ENCODE data around the gene PTK6. TPM values are rescaled to one million over a fixed set of nuclear protein-coding genes. Genes with fewer than 3 reads are reported as not detected.
"Not testable (repeated sequence)": the region's sequence is repeated elsewhere in the genome, so short reads cannot be mapped to it uniquely, and the experiment has no call there.

Gene PTK6
- total RNA-seq, 1 donor from 2014 or later: 0.13 TPM

- no peak for ATAC-seq (ENCODE audit: poor library complexity)
- DNase-seq: no peak
- intact Hi-C loops (cut with DNase I): no loop called here
These were observed 23.9 kb upstream of the PTK6 start for GRCh38 chr20:63560856-63561609.

GRCh38 chr20:63560333-63560805, 23.2 kb upstream of the PTK6 start:
- ATAC-seq (ENCODE audit: poor library complexity) (no peak), DNase-seq (no peak)
- intact Hi-C loops (cut with DNase I): no loop called here

- ATAC-seq (ENCODE audit: poor library complexity); intact Hi-C loops (cut with DNase I); DNase-seq: not testable (repeated sequence)
These were observed 22.5 kb upstream of the PTK6 start for GRCh38 chr20:63559485-63560332.

- ATAC-seq (ENCODE audit: poor library complexity): no peak
- no peak for DNase-seq
- intact Hi-C loops (cut with DNase I): no loop called here
These were observed 21.8 kb upstream of the PTK6 start for GRCh38 chr20:63558804-63559484.

- intact Hi-C loops (cut with DNase I): no loop called here
- DNase-seq: no peak
- no peak for ATAC-seq (ENCODE audit: poor library complexity)
These were observed 20.3 kb upstream of the PTK6 start for GRCh38 chr20:63557481-63557891.

- ATAC-seq (ENCODE audit: poor library complexity) (no peak), DNase-seq (no peak)
- intact Hi-C loops (cut with DNase I): no loop called here
These were observed 19.8 kb upstream of the PTK6 start for GRCh38 chr20:63556873-63557478.

- ATAC-seq (ENCODE audit: poor library complexity): no peak
- intact Hi-C loops (cut with DNase I): no loop called here
- DNase-seq: no peak
These were observed 18.6 kb upstream of the PTK6 start for GRCh38 chr20:63555661-63556381.

GRCh38 chr20:63554361-63555278, 17.4 kb upstream of the PTK6 start:
- DNase-seq: no peak
- intact Hi-C loops (cut with DNase I): no loop called here

GRCh38 chr20:63553933-63554290, 16.7 kb upstream of the PTK6 start, which contains the start of gene FNDC11:
FNDC11 (plus strand) TSS chr20:63554159; CDS start chr20:63555664, 1,505 bp downstream.
- ATAC-seq (ENCODE audit: poor library complexity) (peak; percentile 70), DNase-seq (no peak)
- intact Hi-C loops (cut with DNase I): no loop called here

More at GRCh38 chr20:63554361-63555278, 17.4 kb upstream of the PTK6 start:
- ATAC-seq (ENCODE audit: poor library complexity): no peak

GRCh38 chr20:63553251-63553932, 16.2 kb upstream of the PTK6 start:
- ATAC-seq (ENCODE audit: poor library complexity): peak; percentile 78
- DNase-seq: peak; percentile 84
- intact Hi-C loops (cut with DNase I): no loop called here

- DNase-seq: no peak
- intact Hi-C loops (cut with DNase I): no loop called here
- no peak for ATAC-seq (ENCODE audit: poor library complexity)
These were observed 15.5 kb upstream of the PTK6 start for GRCh38 chr20:63552481-63553249.

- DNase-seq (no peak), ATAC-seq (ENCODE audit: poor library complexity) (no peak)
- intact Hi-C loops (cut with DNase I): no loop called here
These were observed 13.9 kb upstream of the PTK6 start for GRCh38 chr20:63551068-63551467.

- no peak for ATAC-seq (ENCODE audit: poor library complexity)
- DNase-seq: no peak
- intact Hi-C loops (cut with DNase I): no loop called here
These were observed 12.6 kb upstream of the PTK6 start for GRCh38 chr20:63549679-63550282.

GRCh38 chr20:63549019-63549418, 11.8 kb upstream of the PTK6 start:
- intact Hi-C loops (cut with DNase I): no loop called here

GRCh38 chr20:63548542-63548941, 11.4 kb upstream of the PTK6 start:
- DNase-seq (no peak), ATAC-seq (ENCODE audit: poor library complexity) (no peak)
- intact Hi-C loops (cut with DNase I): no loop called here

More at GRCh38 chr20:63549019-63549418, 11.8 kb upstream of the PTK6 start:
- DNase-seq: no peak
- ATAC-seq (ENCODE audit: poor library complexity): no peak
